ENCODE results near the gene REPIN1.

REPIN1 gene

DNA sequence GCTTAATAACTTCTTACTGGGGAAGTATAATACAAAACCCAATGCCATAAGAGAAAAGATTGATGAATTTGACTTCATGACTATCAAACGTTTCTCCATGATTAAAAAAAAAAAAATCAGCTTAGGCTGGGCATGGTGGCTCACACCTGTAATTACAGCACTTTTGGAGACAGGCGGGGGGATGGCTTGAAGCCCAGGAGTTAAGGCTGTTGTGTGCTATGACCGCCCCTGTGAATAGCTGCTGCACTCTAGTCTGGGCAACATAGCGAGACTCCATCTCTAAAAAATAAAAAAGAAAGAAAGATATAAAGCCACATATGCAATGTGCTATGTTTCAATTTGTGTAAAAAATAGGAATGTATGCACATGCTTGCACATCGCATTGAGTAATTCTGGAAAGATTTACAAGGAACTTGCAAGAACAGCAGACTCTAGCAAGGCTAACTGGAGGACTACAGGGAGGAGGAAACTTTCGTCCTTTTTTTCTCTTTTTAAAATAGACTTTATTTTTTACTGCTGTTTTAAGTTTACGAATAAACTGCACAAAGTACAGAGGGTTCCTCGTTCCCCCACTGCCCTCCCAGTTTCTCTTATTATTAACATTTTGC lies 16.9 kb upstream of the REPIN1 start:
- H3K27me3 ChIP-seq (ENCODE audit: insufficient read depth, low read length, poor library complexity, severe bottlenecking), result no peaks in the 10 kb centered on the region
- H3K79me2 ChIP-seq (ENCODE audit: insufficient read depth, low read length), result no peaks in the 10 kb centered on the region
- H3F3A ChIP-seq (ENCODE audit: low read depth), result no peaks in the 10 kb centered on the region
- H3K9me3 ChIP-seq (ENCODE audit: insufficient read depth, low read depth, low read length), result no peaks in the 10 kb centered on the region
- H3K4me2 ChIP-seq (ENCODE audit: low read depth, low read length, poor library complexity, severe bottlenecking), result no peak overlapping the region
- H3K9me2 ChIP-seq (replicated peaks; ENCODE audit: low read depth, low read length), result no peaks in the 10 kb centered on the region
- no peak for TF ChIP-seq EZH2phosphoT487 (IDR thresholded peaks at IDR 0.05; ENCODE audit: borderline replicate concordance)
- H3K4me1 ChIP-seq (ENCODE audit: insufficient read depth, low read length, poor library complexity, severe bottlenecking), result peaks cover 5% of the 10 kb centered on the region
- H3K4me3 ChIP-seq (ENCODE audit: low read length, poor library complexity, severe bottlenecking), result no peak overlapping the region
- H4K20me1 ChIP-seq (ENCODE audit: insufficient read depth, low read length, poor library complexity, severe bottlenecking), result no peaks in the 10 kb centered on the region
- H3K9ac ChIP-seq (ENCODE audit: low read depth, low read length, poor library complexity, severe bottlenecking), result no peak overlapping the region
- H2AFZ ChIP-seq (ENCODE audit: low read length), result no peak overlapping the region
- H3K36me3 ChIP-seq (ENCODE audit: insufficient read depth, low read length), result no peaks in the 10 kb centered on the region

DNA sequence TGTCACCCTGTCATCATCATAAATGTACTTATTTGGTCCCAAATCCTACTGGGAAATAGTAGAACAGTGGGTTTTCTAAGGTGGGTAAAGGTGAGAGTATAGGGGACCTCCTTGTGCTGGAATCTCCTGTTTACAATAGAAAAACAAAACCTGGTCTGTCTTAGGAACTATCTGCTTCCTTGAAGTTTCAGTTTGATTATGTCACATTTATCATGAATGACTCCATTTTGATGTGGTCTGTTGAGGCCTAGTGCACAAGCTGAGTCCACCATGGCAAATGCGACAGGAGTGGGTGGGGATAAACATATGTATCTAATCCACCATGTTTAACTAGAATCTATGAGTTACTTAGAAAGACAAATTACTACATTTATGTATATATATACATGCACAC lies 13.0 kb upstream of the REPIN1 start:
- TF ChIP-seq EZH2phosphoT487 (IDR thresholded peaks at IDR 0.05; ENCODE audit: borderline replicate concordance), result no peak
- TF ChIP-seq, protein P1, sequence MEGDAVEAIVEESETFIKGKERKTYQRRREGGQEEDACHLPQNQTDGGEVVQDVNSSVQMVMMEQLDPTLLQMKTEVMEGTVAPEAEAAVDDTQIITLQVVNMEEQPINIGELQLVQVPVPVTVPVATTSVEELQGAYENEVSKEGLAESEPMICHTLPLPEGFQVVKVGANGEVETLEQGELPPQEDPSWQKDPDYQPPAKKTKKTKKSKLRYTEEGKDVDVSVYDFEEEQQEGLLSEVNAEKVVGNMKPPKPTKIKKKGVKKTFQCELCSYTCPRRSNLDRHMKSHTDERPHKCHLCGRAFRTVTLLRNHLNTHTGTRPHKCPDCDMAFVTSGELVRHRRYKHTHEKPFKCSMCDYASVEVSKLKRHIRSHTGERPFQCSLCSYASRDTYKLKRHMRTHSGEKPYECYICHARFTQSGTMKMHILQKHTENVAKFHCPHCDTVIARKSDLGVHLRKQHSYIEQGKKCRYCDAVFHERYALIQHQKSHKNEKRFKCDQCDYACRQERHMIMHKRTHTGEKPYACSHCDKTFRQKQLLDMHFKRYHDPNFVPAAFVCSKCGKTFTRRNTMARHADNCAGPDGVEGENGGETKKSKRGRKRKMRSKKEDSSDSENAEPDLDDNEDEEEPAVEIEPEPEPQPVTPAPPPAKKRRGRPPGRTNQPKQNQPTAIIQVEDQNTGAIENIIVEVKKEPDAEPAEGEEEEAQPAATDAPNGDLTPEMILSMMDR (conservative IDR thresholded peaks at IDR 0.05; ENCODE audit: low read length), result no peak
- Histone ChIP-seq H3K9me2 (replicated peaks; ENCODE audit: low read depth, low read length) (no peaks in the 10 kb centered on the region), H3K36me3 (ENCODE audit: insufficient read depth, low read length) (no peaks in the 10 kb centered on the region), H3K4me2 (ENCODE audit: low read depth, low read length, poor library complexity, severe bottlenecking) (no peak overlapping the region), H3K9me3 (ENCODE audit: insufficient read depth, low read depth, low read length) (no peaks in the 10 kb centered on the region), H4K20me1 (ENCODE audit: insufficient read depth, low read length, poor library complexity, severe bottlenecking) (no peaks in the 10 kb centered on the region), H3K4me3 (ENCODE audit: low read length, poor library complexity, severe bottlenecking) (no peak overlapping the region), H2AFZ (ENCODE audit: low read length) (peak overlapping the region; percentile 68), H3K27me3 (ENCODE audit: insufficient read depth, low read length, poor library complexity, severe bottlenecking) (no peaks in the 10 kb centered on the region), H3F3A (ENCODE audit: low read depth) (peaks cover 2% of the 10 kb centered on the region; the same call in 1 of the 2 replicates), H3K79me2 (ENCODE audit: insufficient read depth, low read length) (no peaks in the 10 kb centered on the region), H3K9ac (ENCODE audit: low read depth, low read length, poor library complexity, severe bottlenecking) (no peak overlapping the region), H3K4me1 (ENCODE audit: insufficient read depth, low read length, poor library complexity, severe bottlenecking) (peaks cover 26% of the 10 kb centered on the region)

DNA sequence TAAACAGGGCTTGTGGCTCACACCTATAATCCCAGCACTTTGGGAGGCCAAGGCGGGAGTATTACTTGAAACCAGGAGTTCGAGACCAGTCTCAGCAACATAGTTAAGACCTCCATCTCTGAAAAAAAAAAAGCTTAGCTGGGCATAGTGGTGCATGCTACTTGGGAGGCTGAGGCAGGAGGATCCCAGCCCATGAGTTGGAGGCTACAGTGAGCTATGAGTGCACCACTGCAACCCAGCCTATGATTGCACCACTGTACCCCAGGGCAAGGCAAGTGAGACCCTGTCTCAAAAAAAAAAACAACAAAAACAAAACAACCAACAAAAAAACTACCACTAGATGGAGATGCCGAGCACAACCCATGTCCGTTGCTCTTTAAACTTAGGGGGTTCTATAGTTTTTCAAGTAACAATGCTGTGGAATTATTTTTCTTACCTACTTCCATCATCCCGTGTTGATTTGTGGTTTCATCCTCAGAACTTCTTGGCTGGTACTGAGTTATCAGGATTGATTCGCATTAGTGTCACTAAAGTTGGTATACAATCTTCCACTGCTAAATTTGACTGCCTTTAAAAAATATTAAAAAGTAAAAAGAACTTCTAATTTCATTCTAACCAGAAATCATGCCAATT lies 12.2 kb upstream of the REPIN1 start:
- peak overlapping the region; percentile 58 for H3K4me2 ChIP-seq (ENCODE audit: low read depth, low read length, poor library complexity, severe bottlenecking)
- H3K79me2 ChIP-seq (ENCODE audit: insufficient read depth, low read length), result no peaks in the 10 kb centered on the region
- H3K4me1 ChIP-seq (ENCODE audit: insufficient read depth, low read length, poor library complexity, severe bottlenecking), result peaks cover 26% of the 10 kb centered on the region
- no peaks in the 10 kb centered on the region for H3K9me3 ChIP-seq (ENCODE audit: insufficient read depth, low read depth, low read length)
- H3K9me2 ChIP-seq (replicated peaks; ENCODE audit: low read depth, low read length), result no peaks in the 10 kb centered on the region
- H4K20me1 ChIP-seq (ENCODE audit: insufficient read depth, low read length, poor library complexity, severe bottlenecking), result no peaks in the 10 kb centered on the region
- H2AFZ ChIP-seq (ENCODE audit: low read length), result no peak overlapping the region
- H3K36me3 ChIP-seq (ENCODE audit: insufficient read depth, low read length), result no peaks in the 10 kb centered on the region
- H3K4me3 ChIP-seq (ENCODE audit: low read length, poor library complexity, severe bottlenecking), result peak overlapping the region; percentile 37
- H3F3A ChIP-seq (ENCODE audit: low read depth), result peaks cover 2% of the 10 kb centered on the region; the same call in 1 of the 2 replicates
- TF ChIP-seq EZH2phosphoT487 (IDR thresholded peaks at IDR 0.05; ENCODE audit: borderline replicate concordance), result no peak
- TF ChIP-seq, protein P1 (conservative IDR thresholded peaks at IDR 0.05; ENCODE audit: low read length), result peak; percentile 82
- H3K27me3 ChIP-seq (ENCODE audit: insufficient read depth, low read length, poor library complexity, severe bottlenecking), result no peaks in the 10 kb centered on the region
- H3K9ac ChIP-seq (ENCODE audit: low read depth, low read length, poor library complexity, severe bottlenecking), result peak overlapping the region; percentile 24

Measured in Loucy (cell line).